Glomerular endothelial cell (primary cell): ENCODE measurements around the gene BUB3. TPM values are rescaled to one million over a fixed set of nuclear protein-coding genes. Genes with fewer than 3 reads are reported as not detected.

Experiments
- DNase-seq: peaks from one replicate; pipeline ENCODE4 v3.0.0-alpha.2; 2011; ENCODE audit warnings: low read depth, low spot score; ENCODE audit errors: extremely low read depth
- total RNA-seq: library from RNA; depleted of rRNA; stranded (reverse); fragments of >200 nt; gene quantifications from 2 replicates; pipeline ENCODE4 v1.2.3, GENCODE V29; 2015

The BUB3 gene
- total RNA-seq = 100 and 132 TPM in 2 replicates

GRCh38 chr10:123154092-123154710 lies at the start of gene BUB3:
TSS of gene BUB3 (plus strand) at chr10:123154402. CDS start at chr10:123154918, 516 bp downstream.
- DNase-seq = peak; percentile 98

- no peak for DNase-seq
Measured at GRCh38 chr10:123109466-123109865, 44.7 kb upstream of the BUB3 start.

- DNase-seq = no peak
Measured at GRCh38 chr10:123117644-123118417, 36.4 kb upstream of the BUB3 start.

GRCh38 chr10:123119081-123119480 lies 35.1 kb upstream of the BUB3 start:
- DNase-seq = no peak

GRCh38 chr10:123126246-123126645 lies 28.0 kb upstream of the BUB3 start:
- no peak for DNase-seq

- no peak for DNase-seq
Measured at GRCh38 chr10:123129618-123130271, 24.5 kb upstream of the BUB3 start.

- DNase-seq = peak; percentile 55
Measured at GRCh38 chr10:123132576-123133477, 21.4 kb upstream of the BUB3 start.

- DNase-seq = no peak
Measured at GRCh38 chr10:123133541-123134342, 20.5 kb upstream of the BUB3 start.

GRCh38 chr10:123134343-123134914 lies 19.8 kb upstream of the BUB3 start:
- no peak for DNase-seq

GRCh38 chr10:123134915-123135414 lies 19.2 kb upstream of the BUB3 start:
- DNase-seq = no peak

GRCh38 chr10:123135415-123136141 lies 18.6 kb upstream of the BUB3 start, which contains the start of gene HMX3:
TSS of gene HMX3 (plus strand) at chr10:123135970. CDS start at chr10:123136051, 81 bp downstream.
- DNase-seq = no peak

- no peak for DNase-seq
Measured at GRCh38 chr10:123136221-123136805, 17.9 kb upstream of the BUB3 start.

- DNase-seq = no peak
Measured at GRCh38 chr10:123136806-123137642, 17.2 kb upstream of the BUB3 start.

GRCh38 chr10:123139165-123139520 lies 15.1 kb upstream of the BUB3 start:
- no peak for DNase-seq

- DNase-seq = no peak
Measured at GRCh38 chr10:123139521-123140163, 14.6 kb upstream of the BUB3 start.

GRCh38 chr10:123140164-123140982 lies 13.8 kb upstream of the BUB3 start:
- no peak for DNase-seq
